ENCODE results near the gene PTGES. TPM values are rescaled to one million over a fixed set of nuclear protein-coding genes. Genes with fewer than 3 reads are reported as not detected.

The PTGES gene
- total RNA-seq, 1 donor from 2014 or later: not detected

- ChIA-PET CTCF (no interaction called here), POLR2A (no interaction called here)
- Mint-ChIP-seq H3K36me3 (ENCODE audit: low read depth) (no peaks in the 10 kb centered on the region), H3K9me3 (no peaks in the 10 kb centered on the region), H3K4me3 (no peak overlapping the region), H3K4me1 (peaks cover 10% of the 10 kb centered on the region), H3K27ac (no peak overlapping the region), H3K27me3 (peaks cover 10% of the 10 kb centered on the region)
- ATAC-seq (ENCODE audit: low read depth): no peak
- intact Hi-C loops (cut with micrococcal nuclease): loop anchor here (2.0 to 5.0 kb wide), 4 partner anchors 54 to 946 kb away; partner anchors contain the start of gene ASB6
- no peak for DNase-seq
- no peak for TF ChIP-seq CTCF (IDR thresholded peaks at IDR 0.05)
Observed at GRCh38 chr9:129736334-129736733, 16.5 kb downstream of the PTGES start.

- no peak for ATAC-seq (ENCODE audit: low read depth)
- POLR2A ChIA-PET: no interaction called here
Observed at GRCh38 chr9:129735546-129735945, 17.3 kb downstream of the PTGES start.

GRCh38 chr9:129733632-129733953 is 19.2 kb downstream of the PTGES start:
- no peaks in the 10 kb centered on the region for H3K9me3 Mint-ChIP-seq
- intact Hi-C loops (cut with micrococcal nuclease): no loop called here

More at GRCh38 chr9:129735546-129735945, 17.3 kb downstream of the PTGES start:
- intact Hi-C loops (cut with micrococcal nuclease): loop anchor here (5.0 kb wide), 2 partner anchors 607 to 947 kb away; no protein-coding TSS in a partner anchor
- H3K36me3 Mint-ChIP-seq (ENCODE audit: low read depth): no peaks in the 10 kb centered on the region
- no peak overlapping the region for H3K4me3 Mint-ChIP-seq
- TF ChIP-seq CTCF (IDR thresholded peaks at IDR 0.05): no peak
- peaks cover 11% of the 10 kb centered on the region for H3K27me3 Mint-ChIP-seq
- CTCF ChIA-PET: no interaction called here
- no peak overlapping the region for H3K27ac Mint-ChIP-seq
- no peaks in the 10 kb centered on the region for H3K9me3 Mint-ChIP-seq
- H3K4me1 Mint-ChIP-seq: peaks cover 10% of the 10 kb centered on the region
- no peak for DNase-seq

GRCh38 chr9:129732946-129733631 is 19.8 kb downstream of the PTGES start:
- Mint-ChIP-seq H3K27me3 (peaks cover 12% of the 10 kb centered on the region), H3K9me3 (no peaks in the 10 kb centered on the region), H3K27ac (no peak overlapping the region), H3K4me3 (no peak overlapping the region), H3K36me3 (ENCODE audit: low read depth) (no peaks in the 10 kb centered on the region), H3K4me1 (peaks cover 7% of the 10 kb centered on the region)
- no peak for TF ChIP-seq CTCF (IDR thresholded peaks at IDR 0.05)
- no peak for ATAC-seq (ENCODE audit: low read depth)
- ChIA-PET POLR2A (no interaction called here), CTCF (no interaction called here)
- DNase-seq: no peak
- intact Hi-C loops (cut with micrococcal nuclease): no loop called here

More at GRCh38 chr9:129733632-129733953, 19.2 kb downstream of the PTGES start:
- no peak for ATAC-seq (ENCODE audit: low read depth)
- H3K27me3 Mint-ChIP-seq: peaks cover 12% of the 10 kb centered on the region
- no peaks in the 10 kb centered on the region for H3K36me3 Mint-ChIP-seq (ENCODE audit: low read depth)
- DNase-seq: no peak
- CTCF ChIA-PET: no interaction called here
- peaks cover 10% of the 10 kb centered on the region for H3K4me1 Mint-ChIP-seq
- POLR2A ChIA-PET: no interaction called here
- TF ChIP-seq CTCF (IDR thresholded peaks at IDR 0.05): no peak
- no peak overlapping the region for H3K27ac Mint-ChIP-seq
- no peak overlapping the region for H3K4me3 Mint-ChIP-seq

GRCh38 chr9:129732100-129732499 is 20.7 kb downstream of the PTGES start:
- Mint-ChIP-seq H3K4me1 (peaks cover 1% of the 10 kb centered on the region), H3K36me3 (ENCODE audit: low read depth) (no peaks in the 10 kb centered on the region), H3K27ac (no peak overlapping the region), H3K9me3 (no peaks in the 10 kb centered on the region), H3K4me3 (no peak overlapping the region), H3K27me3 (peaks cover 12% of the 10 kb centered on the region)
- ChIA-PET POLR2A (no interaction called here), CTCF (no interaction called here)
- ATAC-seq (ENCODE audit: low read depth) (no peak), DNase-seq (no peak)
- no peak for TF ChIP-seq CTCF (IDR thresholded peaks at IDR 0.05)
- intact Hi-C loops (cut with micrococcal nuclease): no loop called here
